Measurements from ENCODE around the gene SKIDA1. TPM values are rescaled to one million over a fixed set of nuclear protein-coding genes. Genes with fewer than 3 reads are reported as not detected.
A peak's percentile ranks its signal among the peaks of the same experiment; 100 is the strongest.

SKIDA1 gene
- total and polyA plus RNA-seq, 3 donors from 2014 or later = 4.7 to 6.9 (median 6.6) TPM

- Histone ChIP-seq H3K9me3 (no peaks in the 10 kb centered on the region), H3K27ac (peak overlapping the region; percentile 99 to 100), H3K4me1 (peaks cover 17% of the 10 kb centered on the region), H3K27me3 (no peaks in the 10 kb centered on the region), H3K36me3 (ENCODE audit: low read depth, missing control alignments) (no peaks in the 10 kb centered on the region), H3K4me3 (peak overlapping the region; percentile 76 to 82)
- TF ChIP-seq POLR2A (IDR thresholded peaks at IDR 0.05) (no peak), CTCF (IDR thresholded peaks at IDR 0.05) (no peak)
- 44 to 49% methylated on average over 9 of the region's 9 CpGs for WGBS, 2 donors
- DNase-seq = no peak
- intact Hi-C loops (cut with DNase I; ENCODE audit: low total_unique reads) = no loop called here
Measured at GRCh38 chr10:21529032-21529910, 3.8 kb upstream of the SKIDA1 start.

GRCh38 chr10:21528236-21529031 is 3.0 kb upstream of the SKIDA1 start:
- 19 to 30% methylated on average over 8 of the region's 8 CpGs for whole genome bisulfite sequencing, 2 donors
- no peak for TF ChIP-seq CTCF (IDR thresholded peaks at IDR 0.05)
- TF ChIP-seq POLR2A (IDR thresholded peaks at IDR 0.05) = no peak
- intact Hi-C loops (cut with DNase I; ENCODE audit: low total_unique reads) = no loop called here
- no peaks in the 10 kb centered on the region for H3K27me3 ChIP-seq
- H3K27ac ChIP-seq = peak overlapping the region; percentile 99 to 100
- H3K4me1 ChIP-seq = peaks cover 25% of the 10 kb centered on the region
- no peaks in the 10 kb centered on the region for H3K9me3 ChIP-seq
- no peak for DNase-seq
- H3K4me3 ChIP-seq = peak overlapping the region; percentile 76 to 82
- H3K36me3 ChIP-seq (ENCODE audit: low read depth, missing control alignments) = no peaks in the 10 kb centered on the region

- 3 to 4% methylated on average over 18 of the region's 18 CpGs for WGBS, 2 donors
- intact Hi-C loops (cut with DNase I; ENCODE audit: low total_unique reads) = no loop called here
- Histone ChIP-seq H3K9me3 (no peaks in the 10 kb centered on the region), H3K27ac (peak overlapping the region; percentile 99 to 100), H3K27me3 (no peaks in the 10 kb centered on the region), H3K4me1 (peaks cover 23% of the 10 kb centered on the region), H3K36me3 (ENCODE audit: low read depth, missing control alignments) (no peaks in the 10 kb centered on the region), H3K4me3 (peak overlapping the region; percentile 76 to 82)
- TF ChIP-seq POLR2A (IDR thresholded peaks at IDR 0.05) = no peak
- no peak for TF ChIP-seq CTCF (IDR thresholded peaks at IDR 0.05)
- DNase-seq = no peak
Measured at GRCh38 chr10:21527598-21528235, 2.2 kb upstream of the SKIDA1 start.

- peak; percentile 73 for DNase-seq
- peak overlapping the region; percentile 76 to 82 for H3K4me3 ChIP-seq
- H3K9me3 ChIP-seq = no peaks in the 10 kb centered on the region
- H3K27ac ChIP-seq = peak overlapping the region; percentile 99 to 100
- no peaks in the 10 kb centered on the region for H3K27me3 ChIP-seq
- peaks cover 16% of the 10 kb centered on the region for H3K4me1 ChIP-seq
- intact Hi-C loops (cut with DNase I; ENCODE audit: low total_unique reads) = no loop called here
- WGBS, 2 donors = 1% methylated on average over 45 to 60 of the region's 68 CpGs
- TF ChIP-seq CTCF (IDR thresholded peaks at IDR 0.05) = no peak
- TF ChIP-seq POLR2A (IDR thresholded peaks at IDR 0.05) = no peak
- H3K36me3 ChIP-seq (ENCODE audit: low read depth, missing control alignments) = no peaks in the 10 kb centered on the region
Measured at GRCh38 chr10:21526860-21527597, 1.5 kb upstream of the SKIDA1 start.
